GM12878 (cell line): Measurements from ENCODE around the gene ZNF385C. TPM values are rescaled to one million over a fixed set of nuclear protein-coding genes. Genes with fewer than 3 reads are reported as not detected.

Experiments
- ATAC-seq: fragments of 200-7000 bp; cut with Tn5 transposase; 3 replicates; pipeline ENCODE4 v1.9.1; 2020; ENCODE audit warnings: mild to moderate bottlenecking, moderate library complexity
- BruUV-seq: library from RNA; stranded (reverse); fragments of 400-500 nt; replicated peaks from 2 replicates; lab custom pipeline; 2021; lab: Mats Ljungman, UMichigan
- CTCF ChIA-PET: fragments of 300-600 bp; sonication (Branson Sonifier 250); formaldehyde crosslinking; extraction: SDS; loops from one replicate; lab custom pipeline; 2021; ENCODE audit warnings: inconsistent platforms; lab: Yijun Ruan, JAX
- POLR2A ChIA-PET: fragments of 350-600 bp; formaldehyde crosslinking; extraction: SDS; loops from one replicate; lab custom pipeline; 2021; ENCODE audit warnings: inconsistent platforms; lab: Charles Lee
- RAD21 ChIA-PET: fragments of 300-600 bp; sonication (Branson Sonifier 250); formaldehyde crosslinking; loops from one replicate; lab custom pipeline; 2023; ENCODE audit warnings: antibody characterized with exemption; ENCODE audit not compliant: unreplicated experiment; lab: Charles Lee
- SMC1A ChIA-PET: fragments of 300-600 bp; sonication (Branson Sonifier 250); formaldehyde crosslinking; loops from one replicate; lab custom pipeline; 2023; ENCODE audit not compliant: unreplicated experiment, uncharacterized antibody; lab: Charles Lee
- DNase-seq: peaks from one replicate; pipeline ENCODE4 v3.0.0-alpha.2; 2011; ENCODE audit warnings: low read depth, low spot score
- FAIRE-seq: peaks from 3 replicates; lab custom pipeline; 2011; peaks lifted over from hg19 to GRCh38; lab: Jason Lieb, UNC
- H2AFZ ChIP-seq: 2 replicates; pipeline ENCODE4 v1.6.0; 2011; ENCODE audit warnings: low read depth, low read length, control low read depth; ENCODE audit not compliant: control insufficient read depth
- H3K27ac ChIP-seq: 2 replicates; pipeline ENCODE4 v1.5.1; 2011; ENCODE audit warnings: control low read depth; ENCODE audit not compliant: control insufficient read depth, insufficient read depth
- H3K27me3 ChIP-seq, 2 experiments: replicated peaks in 1 of 2; 2 replicates each; pipeline versions ENCODE4 v1.6.0 to v1.6.1; 2011; ENCODE audit warnings: low read length in 1 of 2; ENCODE audit not compliant: control insufficient read depth in 2 of 2, insufficient read depth in 2 of 2
- H3K36me3 ChIP-seq, 2 experiments: 2 replicates each; pipeline ENCODE4 v1.5.1; 2011; ENCODE audit warnings: low read length in 1 of 2; ENCODE audit not compliant: control insufficient read depth in 2 of 2, insufficient read depth in 2 of 2
- H3K4me1 ChIP-seq: 2 replicates; pipeline ENCODE4 v1.6.1; 2011; ENCODE audit warnings: mild to moderate bottlenecking, low read length, moderate library complexity, mixed read lengths; ENCODE audit not compliant: control insufficient read depth, insufficient read depth
- H3K4me2 ChIP-seq: 2 replicates; pipeline ENCODE4 v1.6.0; 2011; ENCODE audit warnings: control low read depth; ENCODE audit not compliant: control insufficient read depth, insufficient read depth
- H3K4me3 ChIP-seq: fragments of 200-600 bp; sonication (generic); 2 replicates; pipeline ENCODE4 v1.5.1; 2016
- H3K79me2 ChIP-seq: 2 replicates; pipeline ENCODE4 v1.6.0; 2011; ENCODE audit warnings: low read length; ENCODE audit not compliant: control insufficient read depth, insufficient read depth
- H3K9ac ChIP-seq: 2 replicates; pipeline ENCODE4 v1.8.0; 2011; ENCODE audit warnings: low read length, control low read depth, mixed read lengths; ENCODE audit not compliant: control insufficient read depth, insufficient read depth
- H3K9me3 ChIP-seq: replicated peaks from 3 replicates; pipeline ENCODE4 v1.5.1; 2011; ENCODE audit warnings: mild to moderate bottlenecking, low read length; ENCODE audit not compliant: control insufficient read depth, insufficient read depth
- H4K20me1 ChIP-seq: 2 replicates; pipeline ENCODE4 v1.6.0; 2011; ENCODE audit not compliant: control insufficient read depth, insufficient read depth
- ATF7 ChIP-seq: fragments of 450-650 bp; IDR thresholded peaks from 2 replicates; pipeline ENCODE4 v1.6.1; 2016; ENCODE audit warnings: low read depth, mild to moderate bottlenecking
- BCL11A ChIP-seq: IDR thresholded peaks from 2 replicates; pipeline ENCODE4 v1.6.1; 2011; ENCODE audit warnings: low read depth, low read length
- CUX1 ChIP-seq: IDR thresholded peaks from 2 replicates; pipeline ENCODE4 v1.6.1; 2012; ENCODE audit warnings: improper control_type of control experiment, low read depth, low read length; ENCODE audit not compliant: insufficient replicate concordance
- POLR2A ChIP-seq: IDR thresholded peaks from 2 replicates; pipeline ENCODE4 v1.6.1; 2011; ENCODE audit warnings: low read depth, mild to moderate bottlenecking, low read length
- POLR2AphosphoS5 ChIP-seq: IDR thresholded peaks from 2 replicates; pipeline ENCODE4 v1.6.1; 2011; ENCODE audit warnings: mild to moderate bottlenecking, low read length, inconsistent platforms
- RFX5 ChIP-seq: IDR thresholded peaks from 2 replicates; pipeline ENCODE4 v1.6.1; 2011; ENCODE audit warnings: low read depth, low read length, improper control_type of control experiment
- SIX5 ChIP-seq: IDR thresholded peaks from 2 replicates; pipeline ENCODE4 v1.6.1; 2011; ENCODE audit warnings: mild to moderate bottlenecking, low read depth, low read length, moderate library complexity; ENCODE audit not compliant: severe bottlenecking
- SREBF1 ChIP-seq: IDR thresholded peaks from 2 replicates; pipeline ENCODE4 v1.6.1; 2012; ENCODE audit warnings: mild to moderate bottlenecking, low read length
- ZNF274 ChIP-seq: IDR thresholded peaks from one replicate; pipeline ENCODE4 v1.8.0; 2011; ENCODE audit not compliant: insufficient read length, insufficient read depth
- WGBS: methylation state at CpG from one replicate; pipeline ENCODE4 v1.1.6; 2016; ENCODE audit warnings: low lambda C conversion rate; ENCODE audit not compliant: insufficient replicate concordance, insufficient coverage; ENCODE audit errors: missing lambda C conversion rate; 5-methylcytosine and 5-hydroxymethylcytosine counted together
- in situ Hi-C: fragments of 300-500 bp; cut with MboI; formaldehyde crosslinking; loops from 9 replicates; pipeline ENCODE4 v1.14.3; 2018; ENCODE audit warnings: mixed read lengths
- intact Hi-C: fragments of 100-400 bp; cut with micrococcal nuclease; formaldehyde crosslinking; loops from one replicate; pipeline ENCODE4 v1.14.2; 2022; ENCODE audit not compliant: unreplicated experiment
- polyA plus RNA-seq, 11 experiments: library from polyadenylated mRNA; depleted of rRNA in 4 of 11; unstranded in 6 of 11; stranded (reverse) in 5 of 11; fragments of >200 nt; fragmentation: Nextera tagmentation in 4 of 11; fragmentation: Illumina TruSeq in 1 of 11; extraction: Ambion mirVana in 4 of 11; extraction: Trizol in 1 of 11; gene quantifications; 1 replicate in 1 of 11; 2 replicates in 10 of 11; pipeline versions ENCODE4 v1.2.1 to v1.2.3, GENCODE V29; 2011 to 2016; ENCODE audit warnings: inconsistent platforms in 2 of 11, missing spikeins in 2 of 11, low read depth in 1 of 11
- total RNA-seq, 4 experiments: library from RNA; depleted of rRNA in 3 of 4; stranded (reverse); fragments of >200 nt in 3 of 4; fragmentation: Illumina TruSeq in 1 of 4; extraction: Trizol in 1 of 4; gene quantifications; 2 replicates each; pipeline versions ENCODE4 v1.2.1 to v1.2.3, GENCODE V29; 2013 to 2021

The ZNF385C gene
- total and polyA plus RNA-seq, 10 of the 15 experiments (the other 5 are each of a cell fraction or from before 2014, with no cell fraction given), result 0.06 to 0.20 (median 0.07) TPM; not detected in 5

GRCh38 chr17:42026857-42027589 is 71.2 kb downstream of the ZNF385C start:
- H3K4me2 ChIP-seq, result no peak overlapping the region
- DNase-seq, result no peak
- no peak overlapping the region for H2AFZ ChIP-seq
- ChIA-PET CTCF (interaction anchor here (0.7 to 10.1 kb wide), 10 partner anchors 10 to 162 kb away, joined by 3 to 83 read pairs (median 15); partner anchors contain the start of genes CNP, DHX58, DNAJC7 and KLHL11), SMC1A (interaction anchor here (1.0 to 2.7 kb wide), 5 partner anchors 11 to 92 kb away, joined by 5 to 16 read pairs (median 7); partner anchors contain the start of gene DHX58), RAD21 (interaction anchor here (0.6 to 2.9 kb wide), 4 partner anchors 83 to 386 kb away, joined by 3 to 17 read pairs (median 4); no protein-coding TSS in a partner anchor), POLR2A (no interaction called here)
- intact Hi-C loops, result loop anchor here (5.0 kb wide), 2 partner anchors 35 to 75 kb away; no protein-coding TSS in a partner anchor
- BruUV-seq, result no TSS peak
- H3K4me3 ChIP-seq, result no peak overlapping the region
- no peak for ATAC-seq
- peaks cover 13% of the 10 kb centered on the region for H3K4me1 ChIP-seq
- H3K79me2 ChIP-seq, result no peaks in the 10 kb centered on the region
- no peaks in the 10 kb centered on the region for H3K9me3 ChIP-seq
- in situ Hi-C loops, result no loop called here
- H3K27me3 ChIP-seq, result no peaks in the 10 kb centered on the region
- H3K27ac ChIP-seq, result no peak overlapping the region
- WGBS, result 57% methylated on average over 15 of the region's 17 CpGs
- H3K9ac ChIP-seq, result no peak overlapping the region
- H3K36me3 ChIP-seq, result peaks cover 0 to 13% of the 10 kb centered on the region in 2 experiments; a peak in 2 of 4 replicates
- H4K20me1 ChIP-seq, result no peaks in the 10 kb centered on the region
- TF ChIP-seq RFX5, result no peak
- TF ChIP-seq POLR2A, result peak; percentile 50; the same call in 1 of the 2 replicates
- no peak for FAIRE-seq

GRCh38 chr17:42025936-42026335 is 72.3 kb downstream of the ZNF385C start:
- SMC1A ChIA-PET, result interaction anchor here (0.8 to 2.7 kb wide), 14 partner anchors 10 to 363 kb away, joined by 3 to 16 read pairs (median 5); partner anchors contain the start of genes DHX58, KCNH4 and STAT3
- FAIRE-seq (no peak), ATAC-seq (no peak), DNase-seq (no peak)
- Histone ChIP-seq H4K20me1 (no peaks in the 10 kb centered on the region), H3K4me1 (peaks cover 18% of the 10 kb centered on the region), H3K4me2 (no peak overlapping the region), H3K36me3 (peaks cover 0 to 13% of the 10 kb centered on the region in 2 experiments; a peak in 2 of 4 replicates), H3K4me3 (no peak overlapping the region), H3K27me3 (no peaks in the 10 kb centered on the region), H2AFZ (no peak overlapping the region), H3K9me3 (no peaks in the 10 kb centered on the region), H3K9ac (no peak overlapping the region), H3K27ac (no peak overlapping the region), H3K79me2 (peaks cover 6% of the 10 kb centered on the region)
- in situ Hi-C loops, result no loop called here
- BruUV-seq, result no TSS peak
- CTCF ChIA-PET, result interaction anchor here (0.7 to 10.1 kb wide), 24 partner anchors 8 to 249 kb away, joined by 3 to 83 read pairs (median 6); partner anchors contain the start of genes CNP, DHX58, DNAJC7 and KLHL11
- POLR2A ChIA-PET, result interaction anchor here (0.6 to 1.5 kb wide), 4 partner anchors 10 to 287 kb away, joined by 3 to 12 read pairs (median 4); partner anchors contain the start of gene DHX58
- intact Hi-C loops, result loop anchor here (1.0 to 5.0 kb wide), 3 partner anchors 36 to 90 kb away; no protein-coding TSS in a partner anchor
- 92% methylated on average over 3 of the region's 3 CpGs for WGBS
- RAD21 ChIA-PET, result interaction anchor here (0.7 to 2.9 kb wide), 5 partner anchors 30 to 196 kb away, joined by 3 to 17 read pairs (median 4); partner anchors contain the start of gene DHX58
- TF ChIP-seq SIX5, result no peak
- TF ChIP-seq ATF7, result no peak
- no peak for TF ChIP-seq SREBF1
- TF ChIP-seq BCL11A, result no peak
- no peak for TF ChIP-seq POLR2AphosphoS5
- TF ChIP-seq ZNF274, result no peak
- no peak for TF ChIP-seq CUX1
